ENCODE results near the gene SRRD. TPM values are rescaled to one million over a fixed set of nuclear protein-coding genes. Genes with fewer than 3 reads are reported as not detected.

SRRD gene
- total RNA-seq, 1 donor from 2014 or later: 32.0 TPM

DNA sequence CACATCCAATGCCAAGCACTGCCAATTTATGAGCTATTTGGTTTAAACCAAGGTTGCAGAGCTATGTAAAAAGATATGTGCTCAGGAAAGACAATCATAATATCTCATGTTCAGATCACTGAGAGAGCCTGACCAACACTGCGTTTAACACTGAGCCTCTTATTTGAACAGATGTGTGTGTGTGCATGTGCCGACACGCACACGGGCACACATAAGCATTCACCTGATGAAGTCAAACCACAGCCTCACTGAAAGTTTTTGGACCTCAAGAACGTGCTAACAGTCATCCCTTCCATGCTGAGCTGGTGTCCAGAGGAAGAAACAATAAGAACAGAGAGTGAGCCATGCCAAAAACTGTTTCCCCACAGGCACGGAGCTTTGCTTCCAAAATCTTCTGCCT lies 23.5 kb upstream of the SRRD start:
- peaks cover 82% of the 10 kb centered on the region for H3K36me3 Mint-ChIP-seq (ENCODE audit: low read depth)
- DNase-seq: no peak
- H3K27ac Mint-ChIP-seq: no peak overlapping the region
- H3K27me3 Mint-ChIP-seq: no peaks in the 10 kb centered on the region
- H3K9me3 Mint-ChIP-seq: no peaks in the 10 kb centered on the region
- TF ChIP-seq, protein P1, sequence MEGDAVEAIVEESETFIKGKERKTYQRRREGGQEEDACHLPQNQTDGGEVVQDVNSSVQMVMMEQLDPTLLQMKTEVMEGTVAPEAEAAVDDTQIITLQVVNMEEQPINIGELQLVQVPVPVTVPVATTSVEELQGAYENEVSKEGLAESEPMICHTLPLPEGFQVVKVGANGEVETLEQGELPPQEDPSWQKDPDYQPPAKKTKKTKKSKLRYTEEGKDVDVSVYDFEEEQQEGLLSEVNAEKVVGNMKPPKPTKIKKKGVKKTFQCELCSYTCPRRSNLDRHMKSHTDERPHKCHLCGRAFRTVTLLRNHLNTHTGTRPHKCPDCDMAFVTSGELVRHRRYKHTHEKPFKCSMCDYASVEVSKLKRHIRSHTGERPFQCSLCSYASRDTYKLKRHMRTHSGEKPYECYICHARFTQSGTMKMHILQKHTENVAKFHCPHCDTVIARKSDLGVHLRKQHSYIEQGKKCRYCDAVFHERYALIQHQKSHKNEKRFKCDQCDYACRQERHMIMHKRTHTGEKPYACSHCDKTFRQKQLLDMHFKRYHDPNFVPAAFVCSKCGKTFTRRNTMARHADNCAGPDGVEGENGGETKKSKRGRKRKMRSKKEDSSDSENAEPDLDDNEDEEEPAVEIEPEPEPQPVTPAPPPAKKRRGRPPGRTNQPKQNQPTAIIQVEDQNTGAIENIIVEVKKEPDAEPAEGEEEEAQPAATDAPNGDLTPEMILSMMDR (IDR thresholded peaks at IDR 0.05): no peak
- no peak overlapping the region for H3K4me3 Mint-ChIP-seq
- intact Hi-C loops (cut with micrococcal nuclease): loop anchor here (5.0 kb wide), 1 partner anchor 33 kb away; the partner anchor contains the start of gene ASPHD2
- POLR2A ChIA-PET: no interaction called here
- peaks cover 2% of the 10 kb centered on the region for H3K4me1 Mint-ChIP-seq
- CTCF ChIA-PET: interaction anchor here (0.7 to 6.4 kb wide), 13 partner anchors 8 to 95 kb away, joined by 3 to 138 read pairs (median 4); partner anchors contain the start of genes ASPHD2, HPS4 and SRRD
- ATAC-seq (ENCODE audit: low read depth): no peak

DNA sequence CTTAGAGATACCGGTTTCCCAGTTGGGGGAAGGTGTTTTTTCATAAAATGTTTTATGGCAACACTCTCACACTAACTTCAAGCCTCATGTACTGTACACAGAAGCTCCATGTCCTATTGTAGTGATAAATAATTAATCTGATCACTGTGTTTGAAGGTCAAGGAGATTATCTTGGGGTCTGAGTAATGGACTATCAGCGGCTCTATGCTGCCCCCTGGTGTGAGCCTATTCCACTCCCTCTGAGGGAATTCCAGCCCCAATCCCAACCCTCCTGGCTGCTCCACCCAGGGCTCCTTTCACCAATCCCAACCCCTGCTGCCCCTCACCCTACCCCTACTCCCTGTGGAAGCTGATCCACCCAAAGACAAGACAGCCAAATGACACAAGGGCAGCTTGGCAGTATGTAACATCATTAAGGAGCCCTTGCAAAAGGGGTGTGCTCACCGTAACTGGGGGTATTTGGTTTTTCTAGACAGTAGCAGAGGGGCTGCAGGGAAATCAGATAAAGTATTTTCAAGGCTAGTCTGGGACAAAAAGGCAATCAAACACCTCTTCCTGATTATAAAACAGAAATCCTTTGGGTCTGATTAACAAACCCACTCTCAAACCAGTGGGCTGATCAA lies 22.4 kb upstream of the SRRD start:
- intact Hi-C loops (cut with micrococcal nuclease): loop anchor here (1.0 to 5.0 kb wide), 3 partner anchors 34 to 97 kb away; partner anchors contain the start of gene ASPHD2
- Mint-ChIP-seq H3K27ac (no peak overlapping the region), H3K9me3 (no peaks in the 10 kb centered on the region), H3K36me3 (ENCODE audit: low read depth) (peaks cover 87% of the 10 kb centered on the region), H3K27me3 (no peaks in the 10 kb centered on the region), H3K4me3 (no peak overlapping the region), H3K4me1 (peaks cover 2% of the 10 kb centered on the region)
- CTCF ChIA-PET: interaction anchor here (0.7 to 6.4 kb wide), 18 partner anchors 9 to 183 kb away, joined by 3 to 138 read pairs (median 4); partner anchors contain the start of gene ASPHD2
- TF ChIP-seq, protein P1 (IDR thresholded peaks at IDR 0.05): peak; percentile 66
- peak; percentile 47 for DNase-seq
- peak; percentile 57 for ATAC-seq (ENCODE audit: low read depth)
- POLR2A ChIA-PET: no interaction called here

DNA sequence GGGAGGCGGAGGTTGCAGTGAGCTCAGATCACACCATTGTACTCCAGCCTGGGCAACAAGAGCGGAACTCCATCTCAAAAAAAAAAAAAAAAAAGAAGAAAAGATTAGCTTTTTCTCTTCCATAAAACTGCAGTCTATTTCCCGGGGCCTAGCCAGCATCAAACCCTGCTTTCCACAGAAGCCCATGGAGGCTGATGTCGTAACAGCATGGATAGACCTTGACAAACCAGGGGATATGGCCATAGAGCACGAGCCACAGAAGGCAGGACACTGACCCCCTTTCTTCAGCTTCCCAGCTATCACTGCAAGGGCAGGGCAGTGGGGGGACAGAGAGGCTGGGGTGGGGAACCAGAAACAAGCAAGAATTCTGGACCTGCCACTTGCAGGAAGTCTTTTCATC lies 21.6 kb upstream of the SRRD start:
- no peaks in the 10 kb centered on the region for H3K9me3 Mint-ChIP-seq
- ChIA-PET POLR2A (no interaction called here), CTCF (interaction anchor here (0.6 to 6.4 kb wide), 14 partner anchors 9 to 182 kb away, joined by 3 to 138 read pairs (median 4); partner anchors contain the start of gene ASPHD2)
- peaks cover 90% of the 10 kb centered on the region for H3K36me3 Mint-ChIP-seq (ENCODE audit: low read depth)
- H3K27ac Mint-ChIP-seq: no peak overlapping the region
- peaks cover 2% of the 10 kb centered on the region for H3K4me1 Mint-ChIP-seq
- TF ChIP-seq, protein P1 (IDR thresholded peaks at IDR 0.05): no peak
- ATAC-seq (ENCODE audit: low read depth): no peak
- no peak for DNase-seq
- no peak overlapping the region for H3K4me3 Mint-ChIP-seq
- intact Hi-C loops (cut with micrococcal nuclease): loop anchor here (5.0 kb wide), 1 partner anchor 35 kb away; the partner anchor contains the start of gene ASPHD2
- H3K27me3 Mint-ChIP-seq: no peaks in the 10 kb centered on the region

DNA sequence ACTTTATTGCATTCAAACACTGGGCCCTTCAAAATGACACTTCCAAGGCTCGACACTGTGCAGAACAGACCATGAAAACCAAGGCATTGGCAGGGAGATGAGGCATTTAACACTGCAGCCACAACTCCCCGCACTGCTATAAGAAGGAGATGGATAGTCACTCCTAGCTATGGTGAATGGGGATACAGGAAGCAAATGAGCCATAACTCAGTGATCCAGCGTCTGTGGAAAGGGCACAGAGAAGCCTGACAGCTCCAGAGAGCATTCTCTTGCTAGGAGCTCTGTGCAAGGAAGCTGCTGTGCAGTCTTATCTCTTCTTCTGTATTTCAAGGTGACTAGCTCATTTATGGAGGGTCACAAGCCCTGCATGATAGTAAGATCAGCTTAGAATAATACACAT lies 21.0 kb upstream of the SRRD start:
- ChIA-PET POLR2A (no interaction called here), CTCF (interaction anchor here (1.1 to 6.4 kb wide), 6 partner anchors 17 to 97 kb away, joined by 3 to 138 read pairs (median 16); partner anchors contain the start of gene ASPHD2)
- H3K9me3 Mint-ChIP-seq: no peaks in the 10 kb centered on the region
- H3K27me3 Mint-ChIP-seq: no peaks in the 10 kb centered on the region
- no peak overlapping the region for H3K4me3 Mint-ChIP-seq
- DNase-seq (no peak), ATAC-seq (ENCODE audit: low read depth) (no peak)
- intact Hi-C loops (cut with micrococcal nuclease): loop anchor here (5.0 kb wide), 1 partner anchor 35 kb away; the partner anchor contains the start of gene ASPHD2
- no peak overlapping the region for H3K27ac Mint-ChIP-seq
- H3K36me3 Mint-ChIP-seq (ENCODE audit: low read depth): peaks cover 89% of the 10 kb centered on the region
- H3K4me1 Mint-ChIP-seq: peaks cover 2% of the 10 kb centered on the region
- TF ChIP-seq, protein P1 (IDR thresholded peaks at IDR 0.05): no peak

DNA sequence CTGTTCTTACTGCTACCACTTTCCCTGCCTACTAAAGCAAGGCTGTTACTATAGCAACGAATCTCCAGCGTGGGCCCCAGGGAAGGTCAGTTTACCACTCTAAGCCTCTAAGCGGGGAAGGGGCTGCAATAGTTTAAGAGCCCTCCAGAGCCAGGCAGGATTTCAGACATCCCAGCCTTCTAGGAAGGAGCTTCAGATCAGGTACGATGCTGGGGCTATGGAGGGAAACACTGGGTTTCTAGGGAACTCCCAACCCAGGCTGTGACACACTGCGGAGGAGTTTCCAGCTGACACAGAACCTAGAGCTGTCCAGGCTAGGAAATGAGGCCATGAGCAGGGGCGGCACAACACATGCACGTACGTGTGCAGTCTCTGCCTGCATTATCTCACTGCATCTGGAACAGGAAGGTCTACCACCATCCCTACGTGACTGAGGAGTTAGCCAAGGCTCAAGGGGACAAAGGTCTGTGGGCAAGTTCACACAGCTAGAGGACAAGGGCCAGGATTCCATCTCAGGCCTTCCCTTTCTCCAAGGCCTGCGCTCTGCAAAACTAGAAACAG lies 20.5 kb upstream of the SRRD start:
- Mint-ChIP-seq H3K4me3 (no peak overlapping the region), H3K9me3 (no peaks in the 10 kb centered on the region), H3K27ac (no peak overlapping the region), H3K27me3 (no peaks in the 10 kb centered on the region), H3K4me1 (peaks cover 2% of the 10 kb centered on the region), H3K36me3 (ENCODE audit: low read depth) (peaks cover 88% of the 10 kb centered on the region)
- no peak for DNase-seq
- intact Hi-C loops (cut with micrococcal nuclease): loop anchor here (5.0 kb wide), 1 partner anchor 36 kb away; the partner anchor contains the start of gene ASPHD2
- TF ChIP-seq, protein P1 (IDR thresholded peaks at IDR 0.05): no peak
- no peak for ATAC-seq (ENCODE audit: low read depth)
- ChIA-PET CTCF (interaction anchor here (1.1 to 6.4 kb wide), 5 partner anchors 16 to 98 kb away, joined by 3 to 138 read pairs (median 21); partner anchors contain the start of gene ASPHD2), POLR2A (no interaction called here)

All from activated B cell treated with CpG ODN at 0.5 μM for 24 hours (primary cell).